Kidney (tissue), 14 donors: ENCODE measurements around the gene RNF157. TPM values are rescaled to one million over a fixed set of nuclear protein-coding genes. Genes with fewer than 3 reads are reported as not detected.
A peak's percentile ranks its signal among the peaks of the same experiment; 100 is the strongest.

ENCODE experiments used
- DNase-seq, 5 donors: peaks; one replicate each; pipeline ENCODE4 v3.0.0-alpha.2; 2013 to 2020
- FAIRE-seq: peaks from 2 replicates; lab custom pipeline; 2012; peaks lifted over from hg19 to GRCh38; lab: Jason Lieb, UNC
- H3K27ac ChIP-seq, 2 donors: one replicate each; pipeline ENCODE4 v1.7.0; 2013; ENCODE audit warnings: low read depth in 2 of 2, low read length in 2 of 2, inconsistent platforms in 1 of 2
- H3K27me3 ChIP-seq: one replicate; pipeline ENCODE4 v1.7.1; 2013; ENCODE audit warnings: low read length, inconsistent platforms; ENCODE audit not compliant: control insufficient read depth, insufficient read depth
- H3K36me3 ChIP-seq, 3 donors: one replicate each; pipeline versions ENCODE4 v1.7.0 to v1.7.1; 2013; ENCODE audit warnings: low read length in 3 of 3, control low read depth in 1 of 3, inconsistent platforms in 1 of 3; ENCODE audit not compliant: insufficient read depth in 3 of 3, control insufficient read depth in 2 of 3
- H3K4me1 ChIP-seq, 3 donors: one replicate each; pipeline versions ENCODE4 v1.7.0 to v1.7.1; 2013; ENCODE audit warnings: low read length in 3 of 3, inconsistent platforms in 1 of 3, low read depth in 1 of 3; ENCODE audit not compliant: control insufficient read depth in 2 of 3, insufficient read depth in 2 of 3
- H3K4me3 ChIP-seq, 3 donors: one replicate each; pipeline versions ENCODE4 v1.7.0 to v1.8.1; 2013; ENCODE audit warnings: low read length in 3 of 3, control low read depth in 1 of 3, inconsistent platforms in 1 of 3
- H3K9ac ChIP-seq, 3 donors: one replicate each; pipeline versions ENCODE4 v1.7.0 to v1.7.1; 2013; ENCODE audit warnings: low read length in 3 of 3, control low read depth in 1 of 3, inconsistent platforms in 1 of 3
- H3K9me3 ChIP-seq, 3 donors: one replicate each; pipeline versions ENCODE4 v1.7.0 to v1.7.1; 2013; ENCODE audit warnings: low read length in 3 of 3, control low read depth in 1 of 3, inconsistent platforms in 1 of 3; ENCODE audit not compliant: control insufficient read depth in 2 of 3, insufficient read depth in 1 of 3
- intact Hi-C: fragments of 100-400 bp; cut with DNase I; formaldehyde crosslinking; loops from one replicate; pipeline ENCODE4 v1.11.1; 2022
- polyA plus RNA-seq: library from polyadenylated mRNA; stranded (reverse); fragments of 350-450 nt; fragmentation: Illumina TruSeq; extraction: RNeasy Lipid Tissue Mini Kit (QIAGEN cat#74804); gene quantifications from one replicate; pipeline ENCODE4 v1.2.3, GENCODE V29; 2014; ENCODE audit warnings: low read depth, low replicate concordance; ENCODE audit not compliant: insufficient read depth
- total RNA-seq: library from RNA; stranded (reverse); fragmentation: NEBNext Ultra II Directional; extraction: Animal tissue kit (Norgen Biotek cat#: 25700); gene quantifications from one replicate; pipeline ENCODE4 v1.2.1, GENCODE V29; 2021
- TF ChIP-seq, protein P1 (sequence below): IDR thresholded peaks from 3 replicates; pipeline ENCODE4 v1.5.1; 2012; ENCODE audit warnings: mild to moderate bottlenecking, moderate library complexity, borderline replicate concordance; ENCODE audit not compliant: insufficient read depth; ENCODE audit errors: extremely low read depth
- donor health status: control.
- donor health status: control.
- donor health status: control.
- donor health status: control.
- donor health status: control.
- donor health status: DM: yes; HTN: yes; CAD: no.
- donor health status: Normal renal cell carcinoma (clear cell type).

The RNF157 gene
- total and polyA plus RNA-seq, 2 donors from 2014 or later: 4.8 to 12.4 TPM

DNA sequence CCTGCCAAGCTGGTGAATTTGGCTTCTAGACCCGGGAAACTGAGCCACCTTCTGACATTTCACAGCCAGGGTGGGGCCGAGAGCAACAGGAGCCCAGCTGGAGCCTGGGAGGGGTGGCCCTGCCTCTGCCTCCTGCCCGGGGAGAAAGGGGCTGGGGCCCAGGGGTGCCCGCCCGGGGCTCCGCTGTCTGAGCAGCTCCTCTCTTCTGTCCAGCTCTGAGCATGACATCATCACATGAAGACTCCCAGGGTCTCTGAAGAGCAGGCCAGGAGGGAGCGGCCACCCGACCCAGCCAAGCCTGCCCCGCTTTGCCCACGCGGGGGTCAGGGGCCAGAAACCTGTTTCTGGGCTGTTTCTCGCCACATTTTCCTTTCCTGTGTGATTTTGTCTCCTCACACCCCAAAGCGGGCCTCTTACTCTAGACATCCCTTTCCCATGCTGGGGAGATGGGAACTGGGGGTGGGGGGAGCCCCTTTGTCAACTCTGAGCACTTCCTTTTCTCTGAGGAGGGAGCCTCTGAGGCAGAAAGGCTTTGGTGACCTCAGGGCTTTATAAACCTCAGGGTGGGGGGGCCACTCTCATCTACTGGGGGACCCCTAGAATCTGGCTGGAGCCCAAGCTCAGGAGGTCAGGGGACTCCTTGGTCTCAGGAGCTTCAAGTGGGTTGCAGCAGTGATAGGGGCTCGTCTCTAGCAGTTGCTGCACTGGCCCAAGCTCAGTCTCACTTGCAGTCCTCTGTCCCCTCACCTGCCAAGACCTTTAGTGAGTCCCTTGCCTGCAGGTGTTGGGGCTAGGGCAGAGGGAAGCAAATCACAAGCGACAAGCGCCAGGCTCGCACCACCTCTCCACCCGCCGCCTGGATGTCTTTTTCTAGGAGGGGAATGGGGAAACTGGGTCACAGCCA, 32.5 kb upstream of the RNF157 start:
- intact Hi-C loops: no loop called here
- H3K9ac ChIP-seq: peak overlapping the region in 1 of 3 donors; percentile 71

DNA sequence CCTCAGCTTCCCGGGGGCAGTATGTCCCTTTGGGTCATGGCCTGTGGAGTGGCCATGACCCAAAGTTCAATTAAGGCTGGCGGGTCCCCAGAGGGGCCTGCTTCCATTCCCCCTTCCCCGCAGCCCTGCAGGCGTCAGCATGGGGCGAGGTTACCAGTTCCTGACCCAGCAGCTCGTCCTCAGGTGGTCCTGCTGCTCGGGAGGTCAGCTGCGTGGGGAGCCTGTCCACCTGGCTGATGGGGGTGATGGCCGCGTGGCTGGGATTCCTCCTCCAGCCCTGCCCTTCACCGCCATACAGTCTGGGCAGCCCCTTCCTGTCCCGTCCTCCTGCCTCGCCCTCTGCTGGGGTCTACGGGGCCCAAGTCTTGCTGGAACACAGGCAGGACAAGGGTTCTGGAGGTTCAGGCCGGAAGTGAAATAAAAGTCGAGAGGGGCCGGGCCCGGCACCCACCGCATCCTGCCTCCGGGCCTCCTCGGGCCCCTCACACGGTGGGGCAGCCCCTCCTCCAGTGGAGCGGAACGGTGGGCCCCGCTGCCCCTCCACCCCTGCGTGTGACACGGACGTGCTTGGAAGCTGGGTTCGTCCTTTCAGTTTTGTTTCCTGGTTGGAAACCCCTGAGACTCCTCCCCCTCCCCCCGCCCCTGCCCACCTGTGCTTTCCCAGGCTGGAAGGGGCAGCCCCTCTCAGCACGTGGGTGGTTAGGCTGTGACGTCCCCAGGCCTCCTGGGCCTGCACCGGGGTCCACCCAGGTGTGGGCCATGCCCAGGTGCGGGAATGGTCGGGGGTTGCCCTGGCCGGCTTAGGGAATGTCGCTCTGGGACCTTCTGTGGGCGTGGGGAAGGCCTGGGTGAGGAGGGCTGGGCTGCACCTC, 31.6 kb upstream of the RNF157 start:
- no peaks in the 10 kb centered on the region for H3K36me3 ChIP-seq
- peak overlapping the region; percentile 6 to 47 (median 37) for H3K4me3 ChIP-seq
- peak overlapping the region in 1 of 3 donors; percentile 71 for H3K9ac ChIP-seq
- FAIRE-seq (no peak), DNase-seq (peak; percentile 87 to 93 (median 89))
- H3K9me3 ChIP-seq: no peaks in the 10 kb centered on the region
- peaks cover 2 to 32% (median 22%) of the 10 kb centered on the region in 3 donors for H3K4me1 ChIP-seq
- H3K27ac ChIP-seq: peak overlapping the region; percentile 63 to 84
- H3K27me3 ChIP-seq: no peaks in the 10 kb centered on the region
- TF ChIP-seq, protein P1, sequence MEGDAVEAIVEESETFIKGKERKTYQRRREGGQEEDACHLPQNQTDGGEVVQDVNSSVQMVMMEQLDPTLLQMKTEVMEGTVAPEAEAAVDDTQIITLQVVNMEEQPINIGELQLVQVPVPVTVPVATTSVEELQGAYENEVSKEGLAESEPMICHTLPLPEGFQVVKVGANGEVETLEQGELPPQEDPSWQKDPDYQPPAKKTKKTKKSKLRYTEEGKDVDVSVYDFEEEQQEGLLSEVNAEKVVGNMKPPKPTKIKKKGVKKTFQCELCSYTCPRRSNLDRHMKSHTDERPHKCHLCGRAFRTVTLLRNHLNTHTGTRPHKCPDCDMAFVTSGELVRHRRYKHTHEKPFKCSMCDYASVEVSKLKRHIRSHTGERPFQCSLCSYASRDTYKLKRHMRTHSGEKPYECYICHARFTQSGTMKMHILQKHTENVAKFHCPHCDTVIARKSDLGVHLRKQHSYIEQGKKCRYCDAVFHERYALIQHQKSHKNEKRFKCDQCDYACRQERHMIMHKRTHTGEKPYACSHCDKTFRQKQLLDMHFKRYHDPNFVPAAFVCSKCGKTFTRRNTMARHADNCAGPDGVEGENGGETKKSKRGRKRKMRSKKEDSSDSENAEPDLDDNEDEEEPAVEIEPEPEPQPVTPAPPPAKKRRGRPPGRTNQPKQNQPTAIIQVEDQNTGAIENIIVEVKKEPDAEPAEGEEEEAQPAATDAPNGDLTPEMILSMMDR: no peak
- intact Hi-C loops: no loop called here

More for the DNA sequence above, 32.5 kb upstream of the RNF157 start:
- Histone ChIP-seq H3K4me3 (peak overlapping the region in 1 of 3 donors; percentile 47), H3K36me3 (no peaks in the 10 kb centered on the region), H3K27ac (peak overlapping the region; percentile 63 to 67), H3K9me3 (peaks cover 0 to 2% (median 0%) of the 10 kb centered on the region in 3 donors), H3K4me1 (peaks cover 2 to 28% (median 18%) of the 10 kb centered on the region in 3 donors), H3K27me3 (no peaks in the 10 kb centered on the region)
- DNase-seq (peak in 1 of 5 donors; percentile 84), FAIRE-seq (no peak)
- TF ChIP-seq, protein P1: no peak

DNA sequence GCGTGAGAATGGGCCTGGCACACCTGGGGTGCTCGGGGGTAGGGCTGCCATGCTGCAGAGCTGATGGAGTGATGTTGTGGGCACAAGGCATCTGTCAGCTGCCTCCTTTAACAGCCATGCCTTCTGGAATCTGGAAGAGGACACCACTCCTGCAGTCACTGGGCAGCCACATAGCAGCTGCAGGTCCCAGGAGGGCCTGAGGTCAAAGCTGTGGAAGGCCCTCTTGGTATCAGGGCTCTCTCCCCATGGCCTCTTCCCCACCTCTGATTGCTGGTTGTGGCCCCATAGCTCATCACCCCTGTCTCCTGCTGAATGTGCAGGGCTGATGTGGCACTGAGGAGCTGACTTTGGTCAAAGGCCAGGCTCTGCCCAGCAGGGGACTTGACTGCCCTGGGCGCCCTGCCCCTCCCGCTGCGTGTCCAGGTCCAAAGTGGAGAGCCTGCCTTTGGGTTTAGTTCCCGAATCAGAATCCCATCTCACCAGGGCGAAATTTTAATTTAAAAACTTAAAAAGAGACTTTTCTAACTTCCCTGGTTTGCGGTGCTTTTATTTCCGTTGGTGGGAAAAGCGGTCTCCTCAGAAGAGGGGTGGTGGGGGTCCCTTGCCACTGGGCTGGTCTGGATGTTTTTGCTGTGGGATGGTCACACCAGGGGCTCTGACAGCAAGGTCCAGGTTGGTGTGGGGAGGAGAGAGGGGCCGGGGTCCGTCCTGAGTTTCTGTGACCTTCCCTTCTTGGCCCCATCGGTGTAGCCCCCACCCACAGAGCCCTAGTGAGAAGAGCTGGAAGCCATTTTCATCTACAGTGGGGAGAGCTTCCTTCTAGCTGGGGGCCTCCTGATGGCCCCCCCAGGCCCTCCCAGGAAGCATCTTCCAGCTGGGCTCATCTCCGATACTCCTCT, 30.7 kb upstream of the RNF157 start:
- TF ChIP-seq, protein P1: no peak
- intact Hi-C loops: no loop called here
- DNase-seq: peak in 1 of 5 donors; percentile 8
- Histone ChIP-seq H3K4me1 (peaks cover 2 to 38% (median 27%) of the 10 kb centered on the region in 3 donors), H3K27me3 (no peaks in the 10 kb centered on the region), H3K9me3 (no peaks in the 10 kb centered on the region), H3K36me3 (no peaks in the 10 kb centered on the region), H3K4me3 (peak overlapping the region in 2 of 3 donors; percentile 37 to 47), H3K9ac (peak overlapping the region in 1 of 3 donors; percentile 71), H3K27ac (peak overlapping the region in 1 of 2 donors; percentile 84)
- no peak for FAIRE-seq
